ENCODE data around the gene PIK3C2G. TPM values are rescaled to one million over a fixed set of nuclear protein-coding genes. Genes with fewer than 3 reads are reported as not detected.

The PIK3C2G gene
- polyA plus RNA-seq, 1 donor (not counting 4 experiments of a cell fraction or from before 2014, with no cell fraction given) = 3.7 TPM

- H3K4me3 ChIP-seq (ENCODE audit: control insufficient read depth in 2 of 3, extremely low read depth in 1 of 3, insufficient read depth in 2 of 3, low read depth in 1 of 3, low read length in 3 of 3) = no peak overlapping the region
- H2AFZ ChIP-seq (ENCODE audit: control insufficient read depth, low read length) = no peak overlapping the region
- TF ChIP-seq CTCF (optimal IDR thresholded peaks at IDR 0.05 in 1 of 3, IDR thresholded peaks at IDR 0.05 in 1 of 3, conservative IDR thresholded peaks at IDR 0.05 in 1 of 3; ENCODE audit: extremely low read depth in 1 of 3, insufficient read depth in 2 of 3, low read length in 3 of 3) (no peak), EZH2 (IDR thresholded peaks at IDR 0.05; ENCODE audit: low read length) (no peak)
- H3K9me3 ChIP-seq (ENCODE audit: control insufficient read depth, low read depth, low read length) = no peaks in the 10 kb centered on the region
- no peaks in the 10 kb centered on the region for H3K36me3 ChIP-seq (ENCODE audit: control insufficient read depth in 2 of 2, extremely low read depth in 1 of 2, insufficient read depth in 2 of 2, low read length in 2 of 2)
- no peaks in the 10 kb centered on the region for H4K20me1 ChIP-seq (ENCODE audit: control insufficient read depth, extremely low read depth, insufficient read depth, low read length)
- H3K9me1 ChIP-seq (ENCODE audit: control insufficient read depth, extremely low read depth, insufficient read depth, low read length) = no peaks in the 10 kb centered on the region
- no peak overlapping the region for H3K4me2 ChIP-seq (ENCODE audit: control insufficient read depth, extremely low read depth, insufficient read depth, low read depth, low read length)
- H3K79me2 ChIP-seq (ENCODE audit: control insufficient read depth, insufficient read depth, low read length) = no peaks in the 10 kb centered on the region
- no peak overlapping the region for H3K9ac ChIP-seq (ENCODE audit: control insufficient read depth, extremely low read depth, insufficient read depth, low read length)
- dilution Hi-C loops (cut with MboI; ENCODE audit: extremely low pct_ligation_motif_present, low sequenced_read_pairs) = no loop called here
- H3K27me3 ChIP-seq (ENCODE audit: control insufficient read depth, extremely low read depth, insufficient read depth, low read length) = no peaks in the 10 kb centered on the region
- no peak overlapping the region for H3K27ac ChIP-seq (ENCODE audit: control insufficient read depth, insufficient read depth, low read length)
- no peaks in the 10 kb centered on the region for H3K4me1 ChIP-seq (ENCODE audit: control insufficient read depth, extremely low read depth, insufficient read depth, low read length)
- FAIRE-seq (no peak), DNase-seq (ENCODE audit: low read depth, low spot score) (no peak)
These were observed 193.0 kb downstream of the PIK3C2G start for GRCh38 chr12:18454330-18454729.

GRCh38 chr12:18456344-18456743 is 195.0 kb downstream of the PIK3C2G start:
- no peak overlapping the region for H3K27ac ChIP-seq (ENCODE audit: control insufficient read depth, insufficient read depth, low read length)
- H4K20me1 ChIP-seq (ENCODE audit: control insufficient read depth, extremely low read depth, insufficient read depth, low read length) = no peaks in the 10 kb centered on the region
- no peaks in the 10 kb centered on the region for H3K9me3 ChIP-seq (ENCODE audit: control insufficient read depth, low read depth, low read length)
- DNase-seq (ENCODE audit: low read depth, low spot score) (no peak), FAIRE-seq (no peak)
- H3K4me2 ChIP-seq (ENCODE audit: control insufficient read depth, extremely low read depth, insufficient read depth, low read depth, low read length) = no peak overlapping the region
- dilution Hi-C loops (cut with MboI; ENCODE audit: extremely low pct_ligation_motif_present, low sequenced_read_pairs) = no loop called here
- no peak overlapping the region for H2AFZ ChIP-seq (ENCODE audit: control insufficient read depth, low read length)
- H3K9me1 ChIP-seq (ENCODE audit: control insufficient read depth, extremely low read depth, insufficient read depth, low read length) = no peaks in the 10 kb centered on the region
- H3K27me3 ChIP-seq (ENCODE audit: control insufficient read depth, extremely low read depth, insufficient read depth, low read length) = no peaks in the 10 kb centered on the region
- no peaks in the 10 kb centered on the region for H3K4me1 ChIP-seq (ENCODE audit: control insufficient read depth, extremely low read depth, insufficient read depth, low read length)
- no peak overlapping the region for H3K4me3 ChIP-seq (ENCODE audit: control insufficient read depth in 2 of 3, extremely low read depth in 1 of 3, insufficient read depth in 2 of 3, low read depth in 1 of 3, low read length in 3 of 3)
- no peaks in the 10 kb centered on the region for H3K36me3 ChIP-seq (ENCODE audit: control insufficient read depth in 2 of 2, extremely low read depth in 1 of 2, insufficient read depth in 2 of 2, low read length in 2 of 2)
- TF ChIP-seq EZH2 (IDR thresholded peaks at IDR 0.05; ENCODE audit: low read length) = no peak
- no peak for TF ChIP-seq CTCF (optimal IDR thresholded peaks at IDR 0.05 in 1 of 3, IDR thresholded peaks at IDR 0.05 in 1 of 3, conservative IDR thresholded peaks at IDR 0.05 in 1 of 3; ENCODE audit: extremely low read depth in 1 of 3, insufficient read depth in 2 of 3, low read length in 3 of 3)
- no peak overlapping the region for H3K9ac ChIP-seq (ENCODE audit: control insufficient read depth, extremely low read depth, insufficient read depth, low read length)
- H3K79me2 ChIP-seq (ENCODE audit: control insufficient read depth, insufficient read depth, low read length) = no peaks in the 10 kb centered on the region

Measured in keratinocyte (primary cell).